GM10847 (cell line): ENCODE results near the gene CNST.
A peak's percentile ranks its signal among the peaks of the same experiment; 100 is the strongest.

ENCODE experiments used
- POLR2A ChIP-seq: IDR thresholded peaks from 2 replicates; pipeline ENCODE4 v1.6.1; 2011; ENCODE audit not compliant: insufficient read length; ENCODE audit errors: extremely low read depth

CNST gene

GRCh38 chr1:246566128-246566812 is at the start of gene CNST, which contains the start of gene TFB2M:
TSS of gene CNST (plus strand) at chr1:246566456. CDS start at chr1:246591563, 25,107 bp downstream.
TSS of gene TFB2M (minus strand) at chr1:246566261. CDS start at chr1:246566138, 123 bp downstream.
- TF ChIP-seq POLR2A = peak; percentile 59

- no peak for TF ChIP-seq POLR2A
Measured at GRCh38 chr1:246517391-246517790, 48.9 kb upstream of the CNST start.

GRCh38 chr1:246518456-246519205 is 47.6 kb upstream of the CNST start:
- TF ChIP-seq POLR2A = no peak

- no peak for TF ChIP-seq POLR2A
Measured at GRCh38 chr1:246519514-246519913, 46.7 kb upstream of the CNST start.

- no peak for TF ChIP-seq POLR2A
Measured at GRCh38 chr1:246526380-246526779, 39.9 kb upstream of the CNST start.

- no peak for TF ChIP-seq POLR2A
Measured at GRCh38 chr1:246526915-246527314, 39.3 kb upstream of the CNST start.

GRCh38 chr1:246527402-246528088 is 38.7 kb upstream of the CNST start:
- no peak for TF ChIP-seq POLR2A

GRCh38 chr1:246528933-246529731 is 37.1 kb upstream of the CNST start:
- TF ChIP-seq POLR2A = no peak

GRCh38 chr1:246530482-246530881 is 35.8 kb upstream of the CNST start:
- TF ChIP-seq POLR2A = no peak

GRCh38 chr1:246532519-246532918 is 33.7 kb upstream of the CNST start:
- no peak for TF ChIP-seq POLR2A

GRCh38 chr1:246533371-246533905 is 32.8 kb upstream of the CNST start:
- no peak for TF ChIP-seq POLR2A

- TF ChIP-seq POLR2A = no peak
Measured at GRCh38 chr1:246534114-246534513, 32.1 kb upstream of the CNST start.

- no peak for TF ChIP-seq POLR2A
Measured at GRCh38 chr1:246537441-246537840, 28.8 kb upstream of the CNST start.

GRCh38 chr1:246537887-246538286 is 28.4 kb upstream of the CNST start:
- no peak for TF ChIP-seq POLR2A
